T-cell (primary cell): ENCODE data around the gene ENOX1. TPM values are rescaled to one million over a fixed set of nuclear protein-coding genes. Genes with fewer than 3 reads are reported as not detected.
"Not testable (repeated sequence)": the region's sequence is repeated elsewhere in the genome, so short reads cannot be mapped to it uniquely, and the experiment has no call there.

Experiments used
- ATAC-seq, 4 experiments: fragments of 200-7000 bp in 3 of 4; fragments of 150-1000 bp in 1 of 4; cut with Tn5 transposase; replicated peaks in 1 of 4; 1 replicate in 3 of 4; 2 replicates in 1 of 4; pipeline ENCODE4 v1.10.0; 2021; ENCODE audit warnings: moderate library complexity in 3 of 4, mild to moderate bottlenecking in 2 of 4, moderate number of reproducible peaks in 1 of 4
- CTCF ChIA-PET, 2 donors: fragments of 300-600 bp; sonication (Branson Sonifier 250); formaldehyde crosslinking; loops; one replicate each; lab custom pipeline; 2022; ENCODE audit warnings: antibody characterized with exemption in 2 of 2; lab: Charles Lee
- POLR2A ChIA-PET, 2 donors: fragments of 300-600 bp; sonication (Branson Sonifier 250); formaldehyde crosslinking; loops; one replicate each; lab custom pipeline; 2022; ENCODE audit warnings: antibody characterized with exemption in 2 of 2; lab: Charles Lee
- DNase-seq, 35 experiments: peaks; one replicate each; pipeline versions ENCODE4 v3.0.0 to v3.0.0-alpha.2; 2013 to 2023
- H3K27ac ChIP-seq: one replicate; pipeline ENCODE4 v1.5.1; 2013; ENCODE audit warnings: low read length
- H3K27me3 ChIP-seq, 2 experiments: replicated peaks in 1 of 2; 1 replicate in 1 of 2; 2 replicates in 1 of 2; pipeline versions ENCODE4 v1.6.1 to v1.7.0; 2013; ENCODE audit warnings: low read length in 1 of 2, mixed read lengths in 1 of 2; ENCODE audit not compliant: control insufficient read depth in 2 of 2, insufficient read depth in 2 of 2; ENCODE audit errors: extremely low read depth in 1 of 2
- H3K36me3 ChIP-seq, 2 donors: 1 replicate in 1 of 2; 2 replicates in 1 of 2; pipeline versions ENCODE4 v1.6.1 to v1.7.0; 2013; ENCODE audit warnings: low read length in 1 of 2; ENCODE audit not compliant: control insufficient read depth in 2 of 2, insufficient read depth in 1 of 2; ENCODE audit errors: extremely low read depth in 1 of 2
- H3K4me1 ChIP-seq, 2 experiments: 1 replicate in 1 of 2; 2 replicates in 1 of 2; pipeline versions ENCODE4 v1.6.1 to v1.7.0; 2013; ENCODE audit warnings: low read length in 2 of 2, mixed read lengths in 1 of 2; ENCODE audit not compliant: insufficient read depth in 2 of 2, control insufficient read depth in 1 of 2; ENCODE audit errors: extremely low read depth in 1 of 2
- H3K4me3 ChIP-seq, 2 donors: 1 replicate in 1 of 2; 2 replicates in 1 of 2; pipeline versions ENCODE4 v1.5.1 to v1.7.0; 2013; ENCODE audit warnings: mild to moderate bottlenecking in 2 of 2, low read length in 1 of 2, moderate library complexity in 1 of 2; ENCODE audit not compliant: control insufficient read depth in 1 of 2; ENCODE audit errors: extremely low read depth in 1 of 2
- H3K9me3 ChIP-seq: 2 replicates; pipeline ENCODE4 v1.7.0; 2013
- H3K27ac Mint-ChIP-seq, 2 donors: one replicate each; pipeline ENCODE4 v1.8.0; 2020 to 2021; ENCODE audit warnings: mild to moderate bottlenecking in 2 of 2, mixed read lengths in 2 of 2
- H3K27me3 Mint-ChIP-seq, 2 donors: one replicate each; pipeline ENCODE4 v1.8.0; 2021 to 2022; ENCODE audit warnings: mixed read lengths in 2 of 2
- H3K36me3 Mint-ChIP-seq: one replicate; pipeline ENCODE4 v1.8.0; 2021; ENCODE audit warnings: mixed read lengths
- H3K4me1 Mint-ChIP-seq, 3 donors: one replicate each; pipeline ENCODE4 v1.8.0; 2020 to 2022; ENCODE audit warnings: mixed read lengths in 3 of 3, mild to moderate bottlenecking in 1 of 3
- H3K4me3 Mint-ChIP-seq, 3 donors: one replicate each; pipeline ENCODE4 v1.8.0; 2020 to 2022; ENCODE audit warnings: mild to moderate bottlenecking in 3 of 3, mixed read lengths in 3 of 3, moderate library complexity in 3 of 3
- H3K9me3 Mint-ChIP-seq, 3 donors: one replicate each; pipeline ENCODE4 v1.8.0; 2020 to 2022; ENCODE audit warnings: mixed read lengths in 3 of 3
- WGBS: methylation state at CpG from one replicate; pipeline ENCODE4 v1.1.5; 2013; ENCODE audit warnings: missing lambda C conversion rate; ENCODE audit not compliant: insufficient coverage; 5-methylcytosine and 5-hydroxymethylcytosine counted together
- total RNA-seq, 35 experiments: library from RNA in 6 of 35; stranded (reverse) in 6 of 35; fragments of 120-200 nt in 1 of 35; gene quantifications; one replicate each; pipeline versions ENCODE4 v1.2.1 to v1.2.4 and lab custom pipeline; 2013 to 2026

The ENOX1 gene
- total RNA-seq (under 1 TPM in 1 of 5 donors, not detected in 4; 0.10 TPM), total RNA-seq (lab: John Stamatoyannopoulos, UW) (0 to 0.83 (median 0.17) reads per million in 29 experiments)
- not detected for total RNA-seq (2013)

GRCh38 chr13:43786766-43787517 lies at the start of gene ENOX1:
Gene ENOX1 (minus strand): TSS chr13:43786972.
- Histone ChIP-seq H3K27ac (no peak within 1 kb of the TSS), H3K36me3 (no peaks in the 10 kb centered on the region), H3K27me3 (peaks cover 8 to 31% of the 10 kb centered on the region in 2 experiments), H3K9me3 (no peaks in the 10 kb centered on the region), H3K4me3 (peak within 1 kb of the TSS; percentile 7 to 67), H3K4me1 (peaks cover 0 to 16% of the 10 kb centered on the region in 2 experiments)
- Mint-ChIP-seq H3K4me3 (peak within 1 kb of the TSS; percentile 70 to 78 (median 76)), H3K9me3 (no peaks in the 10 kb centered on the region), H3K36me3 (no peaks in the 10 kb centered on the region), H3K4me1 (peaks cover 9 to 19% (median 16%) of the 10 kb centered on the region in 3 donors), H3K27me3 (peaks cover 34 to 41% of the 10 kb centered on the region in 2 donors), H3K27ac (no peak within 1 kb of the TSS)
- WGBS, result under 1% methylated on average over 82 of the region's 93 CpGs
- ChIA-PET CTCF (no interaction called here), POLR2A (no interaction called here)
- ATAC-seq, result peak in 3 of 4 experiments; percentile 45 to 56 (median 52)
- DNase-seq, result peak in 3 of 35 experiments; percentile 2 to 11 (median 2)

GRCh38 chr13:43835701-43836100 lies 48.9 kb upstream of the ENOX1 start:
- Mint-ChIP-seq H3K4me1 (no peaks in the 10 kb centered on the region), H3K4me3 (no peak overlapping the region), H3K9me3 (peaks cover 0 to 5% (median 0%) of the 10 kb centered on the region in 3 donors), H3K27ac (no peak overlapping the region), H3K36me3 (no peaks in the 10 kb centered on the region), H3K27me3 (peaks cover under 1 to 7% of the 10 kb centered on the region in 2 donors)
- ChIA-PET POLR2A (no interaction called here), CTCF (no interaction called here)
- no CpG with 5 or more reads among the region's 2 CpGs for WGBS
- H3K4me1 ChIP-seq, result no peaks in the 10 kb centered on the region
- H3K9me3 ChIP-seq, result no peaks in the 10 kb centered on the region
- ATAC-seq (no peak), DNase-seq (no peak)
- H3K36me3 ChIP-seq, result no peaks in the 10 kb centered on the region
- H3K4me3 ChIP-seq, result no peak overlapping the region
- no peak overlapping the region for H3K27ac ChIP-seq
- no peaks in the 10 kb centered on the region for H3K27me3 ChIP-seq

GRCh38 chr13:43831088-43831487 lies 44.3 kb upstream of the ENOX1 start:
- no peak overlapping the region for H3K27ac ChIP-seq
- POLR2A ChIA-PET, result no interaction called here
- no peaks in the 10 kb centered on the region for H3K36me3 Mint-ChIP-seq
- H3K9me3 Mint-ChIP-seq, result no peaks in the 10 kb centered on the region
- H3K27me3 Mint-ChIP-seq, result peaks cover 6 to 24% of the 10 kb centered on the region in 2 donors
- no peaks in the 10 kb centered on the region for H3K27me3 ChIP-seq
- no peak overlapping the region for H3K4me3 Mint-ChIP-seq
- WGBS, result 80% methylated on average over 1 of the region's 2 CpGs
- no peak overlapping the region for H3K4me3 ChIP-seq
- ATAC-seq (no peak), DNase-seq (no peak)
- H3K36me3 ChIP-seq, result no peaks in the 10 kb centered on the region
- CTCF ChIA-PET, result no interaction called here
- no peaks in the 10 kb centered on the region for H3K9me3 ChIP-seq
- no peak overlapping the region for H3K27ac Mint-ChIP-seq
- no peaks in the 10 kb centered on the region for H3K4me1 ChIP-seq
- no peaks in the 10 kb centered on the region for H3K4me1 Mint-ChIP-seq

GRCh38 chr13:43830497-43830881 lies 43.7 kb upstream of the ENOX1 start:
- 89% methylated on average over 5 of the region's 5 CpGs for WGBS
- ChIA-PET POLR2A (no interaction called here), CTCF (no interaction called here)
- Histone ChIP-seq H3K4me1 (no peaks in the 10 kb centered on the region), H3K4me3 (no peak overlapping the region), H3K27ac (no peak overlapping the region), H3K9me3 (no peaks in the 10 kb centered on the region), H3K27me3 (no peaks in the 10 kb centered on the region), H3K36me3 (no peaks in the 10 kb centered on the region)
- Mint-ChIP-seq H3K27me3 (peaks cover 6 to 26% of the 10 kb centered on the region in 2 donors), H3K36me3 (no peaks in the 10 kb centered on the region), H3K27ac (no peak overlapping the region), H3K4me1 (no peaks in the 10 kb centered on the region), H3K4me3 (no peak overlapping the region), H3K9me3 (no peaks in the 10 kb centered on the region)
- DNase-seq (no peak), ATAC-seq (no peak)

GRCh38 chr13:43824656-43825055 lies 37.9 kb upstream of the ENOX1 start:
- WGBS, result no CpG with 5 or more reads among the region's 1 CpG
- POLR2A ChIA-PET, H3K27me3 ChIP-seq, H3K9me3 ChIP-seq, H3K4me3 ChIP-seq, H3K36me3 ChIP-seq, CTCF ChIA-PET, H3K27ac ChIP-seq, H3K27ac Mint-ChIP-seq, DNase-seq, H3K4me1 ChIP-seq, ATAC-seq, H3K36me3 Mint-ChIP-seq, H3K4me3 Mint-ChIP-seq, H3K9me3 Mint-ChIP-seq, H3K4me1 Mint-ChIP-seq: not testable (repeated sequence)
- H3K27me3 Mint-ChIP-seq, result peaks cover 3 to 34% of the 10 kb centered on the region in 2 donors

- no peaks in the 10 kb centered on the region for H3K4me1 Mint-ChIP-seq
- no peaks in the 10 kb centered on the region for H3K36me3 Mint-ChIP-seq
- no peaks in the 10 kb centered on the region for H3K4me1 ChIP-seq
- CTCF ChIA-PET, result no interaction called here
- ATAC-seq, result no peak
- H3K4me3 ChIP-seq, result no peak overlapping the region
- 40% methylated on average over 1 of the region's 1 CpG for WGBS
- H3K27me3 ChIP-seq, result no peaks in the 10 kb centered on the region
- DNase-seq, result no peak
- H3K9me3 ChIP-seq, result no peaks in the 10 kb centered on the region
- no peak overlapping the region for H3K27ac ChIP-seq
- no peaks in the 10 kb centered on the region for H3K36me3 ChIP-seq
- no peak overlapping the region for H3K4me3 Mint-ChIP-seq
- no peak overlapping the region for H3K27ac Mint-ChIP-seq
- POLR2A ChIA-PET, result no interaction called here
- H3K27me3 Mint-ChIP-seq, result peaks cover 8 to 36% of the 10 kb centered on the region in 2 donors
- peaks cover 0 to 4% (median 0%) of the 10 kb centered on the region in 3 donors for H3K9me3 Mint-ChIP-seq
These were observed 36.2 kb upstream of the ENOX1 start for GRCh38 chr13:43822969-43823368.
